GM19467 (cell line): ENCODE results near the gene MAGEA12.
"Not testable (repeated sequence)": the region's sequence is repeated elsewhere in the genome, so short reads cannot be mapped to it uniquely, and the experiment has no call there.

Experiments
- ATAC-seq: cut with Tn5 transposase; IDR thresholded peaks from one replicate; pipeline ENCODE4 v1.9.1; 2021; ENCODE audit warnings: mild to moderate bottlenecking, moderate library complexity; ENCODE audit not compliant: unreplicated experiment

MAGEA12 gene

GRCh38 chrX:152759544-152759943, 26.0 kb downstream of the MAGEA12 start:
- not testable (repeated sequence) for ATAC-seq

DNA sequence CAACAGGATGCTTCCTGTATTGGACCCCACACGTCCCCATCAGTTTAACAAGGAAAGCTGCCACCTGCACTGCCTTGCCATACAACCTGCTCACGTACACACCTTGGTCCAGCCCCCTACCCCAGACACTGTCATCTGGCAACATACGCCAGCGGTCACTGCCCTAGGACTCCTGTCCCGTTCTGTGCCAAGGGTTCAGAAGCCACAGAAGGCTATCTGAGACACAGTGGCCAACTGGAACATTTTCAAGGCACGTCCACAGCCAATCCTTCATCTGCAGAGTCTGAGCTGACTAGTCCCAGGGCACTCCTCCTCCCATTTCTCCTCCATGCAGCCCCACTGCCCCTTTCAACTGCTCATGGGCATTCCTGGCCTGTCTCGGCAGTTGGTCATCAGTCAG, 28.0 kb downstream of the MAGEA12 start:
- ATAC-seq: not testable (repeated sequence)

- not testable (repeated sequence) for ATAC-seq
These were observed 33.0 kb downstream of the MAGEA12 start for GRCh38 chrX:152766562-152766961.

DNA sequence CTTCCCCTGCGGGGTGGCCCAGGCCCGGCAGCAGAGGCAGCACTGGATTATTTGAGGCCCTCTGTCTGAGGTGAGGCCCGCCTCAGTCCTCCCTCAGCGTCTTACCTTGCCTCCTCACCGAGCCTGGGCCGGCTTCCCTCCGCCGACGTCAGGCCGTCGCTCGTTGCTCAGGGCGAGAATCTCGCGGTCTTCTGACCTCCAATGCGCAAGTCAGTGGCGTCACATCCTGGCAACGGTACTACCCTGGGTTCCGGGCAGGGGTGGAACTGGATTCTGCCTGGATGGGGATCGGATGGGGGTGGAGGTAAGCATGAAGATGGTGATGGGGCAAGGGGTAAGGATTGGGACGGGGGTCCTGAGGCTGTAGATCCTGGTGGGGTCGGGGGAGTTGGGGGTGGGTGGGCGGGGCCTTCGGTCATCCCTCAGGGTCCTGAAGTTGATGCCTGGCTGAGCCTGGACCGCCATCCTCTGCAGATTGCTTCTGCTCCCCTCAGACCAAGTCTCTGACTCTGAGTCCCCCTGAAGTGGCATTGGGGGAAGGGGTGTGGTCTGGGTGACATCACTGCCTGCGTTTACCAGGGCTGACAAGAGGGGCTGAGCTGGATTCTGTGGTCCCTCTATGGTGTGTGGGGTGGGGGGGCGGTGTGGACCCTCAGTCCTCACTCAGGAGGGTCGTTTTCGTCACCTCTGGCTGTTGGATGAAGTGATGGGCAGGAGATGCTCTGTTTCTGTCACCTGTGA, 36.2 kb downstream of the MAGEA12 start, which contains the start of gene MAGEA6:
Gene MAGEA6 (minus strand): TSS at position 141 of the 741 bp plus-strand sequence. CDS start 2,039 bp downstream, outside the sequence.
- not testable (repeated sequence) for ATAC-seq

DNA sequence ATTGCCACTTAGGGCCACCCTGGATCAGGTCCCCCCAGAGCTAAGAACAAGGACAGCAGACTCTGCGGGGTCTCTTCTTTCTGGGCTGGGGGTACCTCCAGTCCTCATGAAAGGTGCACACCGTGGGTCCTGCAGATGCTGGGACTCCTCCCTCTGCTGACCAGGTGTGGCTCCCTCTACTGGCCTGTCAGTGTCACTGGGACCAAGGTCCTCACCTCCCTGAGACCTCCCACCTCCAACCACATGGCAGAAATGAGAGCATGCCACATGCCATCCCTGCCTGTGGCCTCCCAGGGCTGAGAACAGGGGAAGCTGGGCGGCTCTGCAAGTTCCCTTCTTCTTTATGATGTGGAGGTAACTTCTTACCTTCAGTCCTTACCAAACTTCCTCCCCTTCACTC, 53.5 kb downstream of the MAGEA12 start:
- not testable (repeated sequence) for ATAC-seq
